HAP-1 (cell line): Measurements from ENCODE around the gene GP1BB.
A peak's percentile ranks its signal among the peaks of the same experiment; 100 is the strongest.

Source experiments
- DNase-seq, 2 experiments: peaks; one replicate each; pipeline ENCODE4 v3.0.0-alpha.2; 2016 to 2020; ENCODE audit warnings: low spot score in 2 of 2
- H3K27me3 ChIP-seq: fragments of 250-450 bp; sonication (Bioruptor Pico); 2 replicates; pipeline ENCODE4 v1.5.1; 2020; ENCODE audit warnings: low read depth, mild to moderate bottlenecking, moderate library complexity
- H3K36me3 ChIP-seq: fragments of 250-450 bp; sonication (Bioruptor Pico); replicated peaks from 2 replicates; pipeline ENCODE4 v1.5.1; 2020; ENCODE audit warnings: mild to moderate bottlenecking
- H3K4me1 ChIP-seq: fragments of 250-450 bp; sonication (Bioruptor Pico); 2 replicates; pipeline ENCODE4 v1.5.1; 2020; ENCODE audit warnings: mild to moderate bottlenecking
- H3K4me3 ChIP-seq: fragments of 250-450 bp; sonication (Bioruptor Pico); 2 replicates; pipeline ENCODE4 v1.5.1; 2020; ENCODE audit warnings: mild to moderate bottlenecking, moderate library complexity
- H3K9me3 ChIP-seq: fragments of 250-450 bp; sonication (Bioruptor Pico); 2 replicates; pipeline ENCODE4 v1.5.1; 2020; ENCODE audit warnings: mild to moderate bottlenecking, moderate library complexity
- in situ Hi-C: fragments of 300-500 bp; cut with MboI; formaldehyde crosslinking; loops from 3 replicates; pipeline ENCODE4 v1.14.3; 2020; ENCODE audit warnings: low sequenced_read_pairs, inconsistent platforms, mixed read lengths

The GP1BB gene

DNA sequence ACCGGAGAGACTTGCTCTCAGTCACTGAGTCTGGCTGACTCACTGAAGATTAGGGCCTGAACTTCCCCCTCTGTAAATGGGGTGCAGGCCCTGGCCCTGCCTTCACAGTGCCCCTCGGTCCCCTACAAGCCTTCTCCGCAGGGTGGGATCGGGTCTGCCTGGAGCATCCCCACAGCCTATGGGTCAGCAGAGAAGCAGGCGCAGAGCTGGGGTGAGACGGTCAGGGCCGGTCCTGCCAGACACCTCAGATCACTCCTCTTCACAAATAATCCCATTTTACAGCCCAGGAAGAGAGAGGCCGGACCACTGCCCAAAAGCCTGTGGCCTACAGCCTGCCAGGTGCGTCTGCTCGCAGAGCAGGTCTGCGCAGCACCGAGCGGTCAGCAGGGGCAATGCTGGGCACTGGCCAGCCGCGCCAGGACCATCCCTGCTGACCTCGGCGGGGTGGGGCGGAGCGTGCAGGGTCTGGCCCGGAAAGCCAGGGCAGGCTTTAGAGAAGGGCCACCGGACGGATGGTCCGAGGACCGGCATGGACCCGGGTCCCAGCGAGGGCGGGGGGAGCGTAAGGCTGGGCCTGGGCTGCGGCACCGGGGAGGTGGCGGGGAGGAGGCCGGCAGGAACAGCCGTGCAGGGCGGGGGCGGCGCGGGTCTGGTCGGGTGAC, 9.6 kb upstream of the GP1BB start:
- peak in 1 of 2 experiments; percentile 43 for DNase-seq
- Histone ChIP-seq H3K4me3 (peak overlapping the region; percentile 17), H3K27me3 (no peaks in the 10 kb centered on the region), H3K36me3 (no peaks in the 10 kb centered on the region), H3K9me3 (no peaks in the 10 kb centered on the region), H3K4me1 (peaks cover 10% of the 10 kb centered on the region)
- in situ Hi-C loops, result no loop called here

DNA sequence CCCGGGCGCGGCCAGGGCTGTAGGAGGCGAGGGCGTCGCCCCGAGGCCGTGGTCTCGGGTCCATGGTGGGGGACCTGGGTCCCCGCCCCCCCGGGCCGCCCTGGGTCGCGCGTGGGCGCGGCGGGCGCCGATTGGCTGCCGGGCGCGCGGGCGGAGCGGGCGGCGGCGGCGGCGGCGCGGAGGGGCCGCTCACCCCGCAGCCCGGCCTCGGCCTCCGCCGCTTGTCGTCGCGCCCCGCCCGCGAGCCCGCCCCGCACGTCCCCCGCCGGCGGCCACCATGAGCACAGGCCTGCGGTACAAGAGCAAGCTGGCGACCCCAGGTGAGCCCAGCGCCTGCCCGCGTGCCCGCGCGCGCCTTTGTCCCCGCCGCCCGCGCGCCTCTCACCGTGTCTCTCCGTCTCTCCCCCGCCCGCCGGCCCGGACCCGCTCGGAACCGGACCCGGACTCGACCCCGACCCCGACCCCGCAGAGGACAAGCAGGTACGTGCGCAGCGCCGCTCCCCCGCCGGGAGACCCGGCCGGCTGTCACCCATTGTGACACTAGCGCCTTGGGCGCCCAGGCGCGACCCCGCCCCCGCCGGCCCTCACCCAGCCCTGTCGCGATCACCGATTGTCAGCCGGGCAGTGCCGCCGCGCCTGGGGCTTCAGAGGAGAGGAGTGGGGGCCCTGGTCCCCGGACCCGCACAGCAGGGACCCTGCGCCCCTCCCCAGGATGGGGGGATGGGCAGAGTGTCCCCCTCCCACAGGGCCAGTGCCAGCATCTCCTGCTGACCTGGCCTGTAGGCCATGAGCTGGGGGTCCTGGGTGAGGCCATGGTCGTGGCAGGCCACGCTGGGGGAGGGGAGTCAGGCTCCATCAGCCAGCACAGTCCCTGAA, 8.8 kb upstream of the GP1BB start, which contains the start of gene SEPTIN5:
Gene SEPTIN5, plus strand, starts transcription at position 192 of the 876 bp plus-strand sequence. Its CDS starts 86 bp downstream, at position 278.
- Histone ChIP-seq H3K36me3 (peaks cover 2% of the 10 kb centered on the region; the same call in 1 of the 2 replicates), H3K9me3 (no peaks in the 10 kb centered on the region), H3K4me3 (peak within 1 kb of the TSS; percentile 40), H3K27me3 (no peaks in the 10 kb centered on the region), H3K4me1 (peaks cover 10% of the 10 kb centered on the region)
- in situ Hi-C loops, result no loop called here
- DNase-seq, result peak in 1 of 2 experiments; percentile 49

DNA sequence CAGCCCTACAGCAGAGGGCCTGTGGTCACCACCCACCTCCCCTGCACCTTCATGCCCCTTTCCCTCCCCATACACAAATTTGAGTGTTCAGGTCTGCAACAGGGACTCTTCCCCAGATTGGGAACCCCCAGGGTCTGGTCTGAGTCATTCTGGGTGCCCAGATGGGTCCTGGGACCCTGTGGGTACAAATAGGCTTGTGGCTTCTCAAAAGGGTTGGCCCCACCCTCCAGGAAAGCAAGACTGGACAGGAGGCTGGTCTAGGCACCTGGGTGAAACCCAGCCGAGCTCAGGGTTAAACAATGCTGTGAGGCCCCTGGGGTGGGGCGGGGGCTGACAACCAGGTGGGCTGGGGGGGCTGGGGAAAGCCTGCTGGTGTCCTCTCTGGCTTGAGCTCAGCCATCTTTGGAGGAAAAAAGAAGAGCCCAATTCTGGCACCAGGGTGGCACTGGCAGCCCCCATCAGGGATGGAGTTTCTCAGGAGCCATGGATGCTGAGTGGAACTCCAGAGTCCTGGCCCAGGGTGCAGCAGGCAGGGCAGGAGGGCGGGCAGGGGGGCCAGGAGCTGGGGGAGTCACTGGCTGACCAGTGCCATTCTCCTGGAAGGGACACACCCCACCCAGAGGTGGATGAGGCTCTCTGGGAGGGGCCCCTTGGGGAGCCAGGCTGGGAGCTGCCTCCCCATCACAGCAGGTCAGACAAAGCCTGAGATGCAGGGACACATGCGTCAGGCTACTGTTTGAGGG, 8.0 kb upstream of the GP1BB start:
- no peak for DNase-seq
- H3K9me3 ChIP-seq, result no peaks in the 10 kb centered on the region
- peaks cover 10% of the 10 kb centered on the region for H3K36me3 ChIP-seq
- no peaks in the 10 kb centered on the region for H3K27me3 ChIP-seq
- in situ Hi-C loops, result no loop called here
- H3K4me3 ChIP-seq, result peak overlapping the region; percentile 40
- peaks cover 10% of the 10 kb centered on the region for H3K4me1 ChIP-seq

DNA sequence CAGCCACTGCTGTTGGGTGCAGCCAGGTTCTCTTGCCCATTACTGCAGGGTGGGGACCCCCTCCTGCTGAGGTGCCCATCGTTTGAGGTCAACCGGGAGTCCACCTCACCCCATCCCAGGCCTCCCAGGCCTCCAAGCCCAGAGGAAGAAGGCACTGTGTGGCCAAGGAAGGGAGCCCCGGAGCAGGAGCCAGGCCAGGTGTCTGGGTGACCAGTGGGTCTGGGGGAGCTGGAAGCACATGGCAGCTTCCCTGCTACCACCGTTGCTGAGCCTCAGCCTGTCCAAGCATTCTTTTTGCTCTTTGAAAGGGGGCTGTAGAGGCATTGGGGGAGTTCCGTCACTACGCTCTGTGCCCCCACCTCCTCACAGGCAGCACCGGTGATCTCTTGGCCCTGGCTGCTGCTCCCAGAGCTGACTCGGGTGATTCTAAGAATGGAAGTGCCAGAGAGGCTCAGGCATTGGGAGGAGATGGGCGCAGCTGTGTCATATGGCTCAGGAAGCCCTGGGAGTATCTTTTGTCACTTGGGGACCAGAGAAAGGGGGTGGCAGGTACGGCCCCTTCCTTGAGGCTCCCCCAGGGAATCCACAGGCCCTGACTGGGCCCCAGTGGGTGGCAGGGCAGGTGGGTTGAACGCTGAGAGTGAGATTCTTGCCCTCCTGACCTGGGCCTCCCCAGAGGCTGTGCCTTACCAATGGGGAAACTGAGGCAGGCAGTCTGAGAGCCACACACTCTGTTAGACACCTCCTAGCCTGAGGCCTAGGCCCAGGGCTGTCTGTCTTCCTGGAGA, 7.1 kb upstream of the GP1BB start:
- Histone ChIP-seq H3K27me3 (no peaks in the 10 kb centered on the region), H3K4me3 (no peak overlapping the region), H3K4me1 (peaks cover 10% of the 10 kb centered on the region), H3K9me3 (no peaks in the 10 kb centered on the region), H3K36me3 (peaks cover 12% of the 10 kb centered on the region)
- in situ Hi-C loops, result no loop called here
- DNase-seq, result no peak

DNA sequence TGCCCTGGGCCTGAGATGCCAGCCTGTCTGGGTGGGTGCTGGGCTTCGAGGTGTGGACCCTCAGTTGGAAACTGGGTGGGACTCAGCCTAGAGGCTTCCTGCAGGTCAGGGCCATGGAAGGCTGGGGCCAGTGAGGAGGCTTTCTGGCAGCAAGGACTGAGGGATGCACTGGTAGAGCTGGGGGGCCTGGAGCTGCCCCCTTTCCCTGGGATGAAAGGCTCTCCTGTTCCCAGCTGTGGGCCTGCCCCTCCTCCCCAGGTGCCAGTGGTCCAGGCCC, 6.6 kb upstream of the GP1BB start:
- H3K4me3 ChIP-seq, result no peak overlapping the region
- peaks cover 10% of the 10 kb centered on the region for H3K4me1 ChIP-seq
- H3K27me3 ChIP-seq, result no peaks in the 10 kb centered on the region
- H3K9me3 ChIP-seq, result no peaks in the 10 kb centered on the region
- H3K36me3 ChIP-seq, result peaks cover 12% of the 10 kb centered on the region
- in situ Hi-C loops, result no loop called here
- DNase-seq, result no peak

DNA sequence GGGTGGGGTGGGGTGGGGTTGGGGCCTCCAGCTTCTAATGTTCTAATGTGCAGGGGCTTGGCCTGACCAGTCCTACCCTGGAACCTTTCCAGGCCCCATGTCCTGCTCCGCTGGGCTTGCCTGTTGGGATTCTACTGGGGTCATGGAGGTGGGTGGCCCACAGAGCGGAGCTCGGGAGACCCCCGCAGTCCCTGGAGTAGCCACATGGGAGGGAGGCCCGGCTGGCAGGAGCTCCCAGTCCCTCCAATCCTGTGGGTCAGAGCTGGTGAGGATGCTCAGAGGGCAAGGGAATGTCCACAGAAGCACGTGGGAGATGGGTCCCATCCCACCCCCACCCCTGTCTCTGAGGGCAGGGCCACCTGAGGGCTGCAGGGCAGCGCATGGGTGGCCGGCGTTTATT, 6.2 kb upstream of the GP1BB start:
- Histone ChIP-seq H3K36me3 (peaks cover 12% of the 10 kb centered on the region), H3K27me3 (no peaks in the 10 kb centered on the region), H3K4me3 (no peak overlapping the region), H3K9me3 (no peaks in the 10 kb centered on the region), H3K4me1 (peaks cover 10% of the 10 kb centered on the region)
- in situ Hi-C loops, result no loop called here
- DNase-seq, result no peak

DNA sequence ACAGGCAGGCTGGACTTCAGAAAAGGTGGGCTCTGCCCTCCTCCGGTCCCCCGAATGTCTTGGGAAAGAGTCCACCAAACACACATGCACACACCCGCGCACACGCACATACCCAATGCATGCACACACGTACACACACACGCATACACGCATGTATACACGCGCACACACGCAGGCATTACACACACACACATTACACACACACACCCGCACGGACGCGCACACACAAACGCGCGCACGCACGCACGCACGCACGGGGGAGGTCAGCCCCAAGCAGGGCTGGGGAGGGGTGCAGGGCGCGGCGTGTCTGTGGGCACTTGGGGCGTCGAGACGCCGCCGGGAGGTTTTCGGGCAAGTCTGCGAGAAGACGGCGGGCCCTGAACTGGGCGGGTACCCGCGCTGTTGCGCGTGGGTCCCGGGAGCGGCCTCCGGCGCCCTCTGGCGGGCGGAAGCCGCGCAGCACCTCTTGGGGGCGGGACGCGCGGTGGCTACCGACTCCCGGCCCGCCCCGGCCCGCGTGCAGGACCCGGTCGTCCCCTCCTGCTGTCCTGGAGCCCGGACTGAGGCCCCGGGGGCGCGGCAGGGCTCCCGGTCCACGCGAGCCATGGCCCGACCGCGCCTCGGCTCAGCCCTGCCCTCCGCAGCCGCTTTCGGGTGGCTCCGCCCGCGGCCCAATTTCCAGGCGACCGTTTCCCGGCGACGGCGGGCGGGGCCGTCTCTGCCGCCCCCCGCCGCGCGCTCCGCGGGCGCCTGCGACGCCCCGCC, 5.5 kb upstream of the GP1BB start:
- H3K36me3 ChIP-seq, result peaks cover 17% of the 10 kb centered on the region
- peaks cover 10% of the 10 kb centered on the region for H3K4me1 ChIP-seq
- no peaks in the 10 kb centered on the region for H3K27me3 ChIP-seq
- H3K9me3 ChIP-seq, result no peaks in the 10 kb centered on the region
- peak; percentile 46 to 85 for DNase-seq
- in situ Hi-C loops, result no loop called here
- H3K4me3 ChIP-seq, result peak overlapping the region; percentile 40

DNA sequence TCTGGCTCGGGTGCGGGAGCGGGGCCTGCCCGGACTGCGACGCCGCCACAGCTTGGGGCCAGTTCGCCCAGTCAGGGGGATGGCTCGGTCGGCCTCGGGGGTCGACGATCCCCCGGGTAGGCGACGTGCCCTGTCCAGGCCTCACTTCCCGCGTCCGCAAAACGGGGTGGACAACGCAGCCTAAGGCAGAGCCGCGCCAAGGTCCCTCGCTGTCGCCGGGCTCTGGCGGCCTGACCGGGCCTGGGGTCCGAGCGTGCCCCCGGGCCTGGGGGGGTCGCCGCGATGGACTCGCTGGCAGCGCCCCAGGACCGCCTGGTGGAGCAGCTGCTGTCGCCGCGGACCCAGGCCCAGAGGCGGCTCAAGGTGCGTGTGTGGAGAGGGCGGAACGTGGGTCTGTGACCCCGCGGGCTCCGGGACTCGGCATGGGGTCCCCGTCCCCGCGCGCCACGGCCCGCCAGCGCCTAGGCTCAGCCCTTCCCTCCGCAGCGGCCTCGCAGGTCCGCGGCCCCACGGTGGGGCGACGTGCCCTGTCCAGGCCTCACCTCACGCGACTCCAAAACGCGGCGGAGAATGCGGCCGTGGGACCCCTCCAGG, 4.8 kb upstream of the GP1BB start:
- Histone ChIP-seq H3K27me3 (no peaks in the 10 kb centered on the region), H3K4me1 (peaks cover 15% of the 10 kb centered on the region), H3K9me3 (no peaks in the 10 kb centered on the region), H3K36me3 (peaks cover 19% of the 10 kb centered on the region), H3K4me3 (peak overlapping the region; percentile 40)
- in situ Hi-C loops, result no loop called here
- no peak for DNase-seq

DNA sequence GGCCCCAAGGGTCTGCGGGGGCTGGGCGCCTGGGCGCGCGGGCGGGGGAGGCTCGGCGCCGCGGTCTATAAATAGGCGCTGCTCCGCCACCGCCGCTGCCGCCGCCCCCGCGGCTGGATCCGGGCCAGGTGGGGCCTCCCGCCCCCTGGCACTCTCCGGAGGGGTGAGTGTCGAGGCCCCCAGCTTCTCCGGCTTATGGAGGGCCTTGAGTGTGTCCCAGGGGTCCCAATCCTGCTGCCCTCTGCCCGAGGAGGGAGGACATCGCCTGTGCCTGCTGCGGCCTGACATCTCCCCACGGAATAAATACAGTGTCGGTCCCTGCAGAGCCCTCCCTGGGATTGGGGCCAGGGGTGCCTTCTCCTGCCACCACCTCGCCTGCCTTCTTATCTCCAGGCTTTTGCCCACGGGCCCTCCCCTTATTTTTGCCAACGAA, 4.3 kb upstream of the GP1BB start:
- Histone ChIP-seq H3K4me3 (peak overlapping the region; percentile 40), H3K4me1 (peaks cover 14% of the 10 kb centered on the region), H3K9me3 (no peaks in the 10 kb centered on the region), H3K36me3 (peaks cover 19% of the 10 kb centered on the region), H3K27me3 (no peaks in the 10 kb centered on the region)
- in situ Hi-C loops, result no loop called here
- DNase-seq, result no peak

DNA sequence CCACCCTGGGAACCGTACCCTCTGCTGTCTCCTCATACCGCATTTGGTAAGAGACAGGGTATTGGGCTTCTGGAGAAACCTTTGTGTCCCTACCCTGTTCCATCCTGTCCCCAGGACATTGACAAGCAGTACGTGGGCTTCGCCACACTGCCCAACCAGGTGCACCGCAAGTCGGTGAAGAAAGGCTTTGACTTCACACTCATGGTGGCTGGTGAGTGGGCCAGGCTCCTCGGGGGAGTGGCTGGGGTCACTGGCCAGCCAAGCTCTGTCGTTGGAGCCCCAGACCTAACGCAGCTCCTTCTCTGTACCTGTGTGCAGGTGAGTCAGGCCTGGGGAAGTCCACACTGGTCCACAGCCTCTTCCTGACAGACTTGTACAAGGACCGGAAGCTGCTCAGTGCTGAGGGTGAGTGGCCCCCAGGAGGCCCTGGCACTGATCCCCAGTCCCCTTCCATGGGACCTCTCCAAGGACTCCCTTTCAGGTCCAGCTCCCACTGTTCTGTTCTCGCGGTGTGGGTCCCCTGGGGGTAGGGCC, 3.8 kb upstream of the GP1BB start:
- no peaks in the 10 kb centered on the region for H3K9me3 ChIP-seq
- H3K4me3 ChIP-seq, result peak overlapping the region; percentile 40
- in situ Hi-C loops, result no loop called here
- peaks cover 14% of the 10 kb centered on the region for H3K4me1 ChIP-seq
- peaks cover 3% of the 10 kb centered on the region for H3K27me3 ChIP-seq
- peaks cover 19% of the 10 kb centered on the region for H3K36me3 ChIP-seq
- no peak for DNase-seq

DNA sequence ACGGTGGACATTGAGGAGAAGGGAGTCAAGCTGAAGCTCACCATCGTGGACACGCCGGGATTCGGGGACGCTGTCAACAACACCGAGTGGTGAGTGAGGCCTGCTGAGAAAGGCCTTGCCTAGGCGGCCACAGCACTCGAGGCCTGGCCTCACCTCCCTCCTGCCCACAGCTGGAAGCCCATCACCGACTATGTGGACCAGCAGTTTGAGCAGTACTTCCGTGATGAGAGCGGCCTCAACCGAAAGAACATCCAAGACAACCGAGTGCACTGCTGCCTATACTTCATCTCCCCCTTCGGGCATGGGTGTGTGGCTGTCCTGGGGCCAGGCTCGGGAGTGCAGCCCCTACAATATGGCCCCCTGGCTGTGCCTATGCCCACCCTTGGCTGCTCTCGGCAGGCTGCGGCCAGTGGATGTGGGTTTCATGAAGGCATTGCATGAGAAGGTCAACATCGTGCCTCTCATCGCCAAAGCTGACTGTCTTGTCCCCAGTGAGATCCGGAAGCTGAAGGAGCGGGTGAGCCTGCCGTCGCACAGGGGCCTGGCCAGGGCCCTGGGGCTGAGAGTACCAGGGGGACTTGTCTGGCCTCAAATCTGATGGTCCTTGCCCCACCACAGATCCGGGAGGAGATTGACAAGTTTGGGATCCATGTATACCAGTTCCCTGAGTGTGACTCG, 3.0 kb upstream of the GP1BB start:
- peaks cover 10% of the 10 kb centered on the region for H3K4me1 ChIP-seq

DNA sequence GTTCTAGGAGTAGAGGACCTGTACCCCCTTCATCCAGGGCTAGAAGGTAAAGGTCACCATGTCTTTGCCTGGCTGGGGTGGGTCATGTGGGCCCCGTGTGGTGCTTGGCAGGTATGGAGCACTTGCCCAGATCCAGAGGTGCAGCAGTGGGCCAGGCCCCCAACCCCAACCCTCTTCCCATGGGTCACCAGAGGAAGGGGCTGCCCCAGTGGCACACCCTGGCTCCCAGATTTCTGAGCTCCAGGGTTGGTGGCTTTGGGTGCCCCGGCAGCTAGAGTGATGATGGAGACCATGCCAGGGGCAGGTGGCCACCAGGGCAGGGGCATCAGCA, 2.4 kb upstream of the GP1BB start:
- in situ Hi-C loops, result no loop called here
- peaks cover 10% of the 10 kb centered on the region for H3K4me1 ChIP-seq
- H3K27me3 ChIP-seq, result peaks cover 6% of the 10 kb centered on the region
- H3K4me3 ChIP-seq, result no peak overlapping the region
- no peak for DNase-seq
- no peaks in the 10 kb centered on the region for H3K9me3 ChIP-seq
- peaks cover 19% of the 10 kb centered on the region for H3K36me3 ChIP-seq

More for the DNA sequence above, 3.0 kb upstream of the GP1BB start:
- no peaks in the 10 kb centered on the region for H3K9me3 ChIP-seq
- in situ Hi-C loops, result no loop called here
- DNase-seq, result no peak
- peaks cover 6% of the 10 kb centered on the region for H3K27me3 ChIP-seq
- H3K4me3 ChIP-seq, result no peak overlapping the region
- H3K36me3 ChIP-seq, result peaks cover 19% of the 10 kb centered on the region
